ENCODE data around the gene NAGA.

GRCh38 chr22:42066126-42066761 lies 4.4 kb downstream of the NAGA start:
- TF ChIP-seq CTCF (IDR thresholded peaks at IDR 0.05; ENCODE audit: insufficient read depth, low read depth, low read length), result no peak
- no peak for TF ChIP-seq EZH2 (IDR thresholded peaks at IDR 0.05; ENCODE audit: insufficient read depth, low read length)

Data from astrocyte (in vitro differentiated cells and primary cell).